CD4-positive, alpha-beta T cell (primary cell): ENCODE measurements around the gene MKI67. TPM values are rescaled to one million over a fixed set of nuclear protein-coding genes. Genes with fewer than 3 reads are reported as not detected.

Experiments
- ATAC-seq: fragments of 200-7000 bp; cut with Tn5 transposase; one replicate; pipeline ENCODE4 v1.10.0; 2022; ENCODE audit warnings: mild to moderate bottlenecking; ENCODE audit not compliant: poor library complexity
- CTCF ChIA-PET: fragments of 350-600 bp; sonication (Branson Sonifier 250); formaldehyde crosslinking; loops from one replicate; lab custom pipeline; 2021; ENCODE audit warnings: antibody characterized with exemption, inconsistent platforms; lab: Charles Lee
- POLR2A ChIA-PET: fragments of 350-600 bp; sonication (Branson Sonifier 250); formaldehyde crosslinking; loops from one replicate; lab custom pipeline; 2021; ENCODE audit warnings: antibody characterized with exemption, inconsistent platforms; lab: Charles Lee
- DNase-seq, 14 experiments: peaks; one replicate each; pipeline ENCODE4 v3.0.0-alpha.2; 2013 to 2020; ENCODE audit warnings: mixed read lengths in 2 of 14
- H3K27ac ChIP-seq, 2 donors: one replicate each; pipeline versions ENCODE4 v1.5.1 to v1.7.0; 2013; ENCODE audit warnings: low read length in 2 of 2, low read depth in 1 of 2, mild to moderate bottlenecking in 1 of 2
- H3K27me3 ChIP-seq, 2 experiments: 1 replicate in 1 of 2; 2 replicates in 1 of 2; pipeline versions ENCODE4 v1.6.1 to v1.7.0; 2013; ENCODE audit warnings: low read length in 2 of 2, control low read depth in 1 of 2, mild to moderate bottlenecking in 1 of 2, moderate library complexity in 1 of 2; ENCODE audit not compliant: insufficient read depth in 2 of 2, control insufficient read depth in 1 of 2
- H3K36me3 ChIP-seq: one replicate; pipeline ENCODE4 v1.6.1; 2013; ENCODE audit warnings: low read length, control low read depth; ENCODE audit not compliant: insufficient read depth
- H3K4me1 ChIP-seq: one replicate; pipeline ENCODE4 v1.6.1; 2013; ENCODE audit warnings: low read length, control low read depth; ENCODE audit not compliant: insufficient read depth
- H3K4me3 ChIP-seq: one replicate; pipeline ENCODE4 v1.5.1; 2013; ENCODE audit warnings: mild to moderate bottlenecking, low read length, moderate library complexity
- H3K9me3 ChIP-seq, 2 experiments: 1 replicate in 1 of 2; 2 replicates in 1 of 2; pipeline versions ENCODE4 v1.6.1 to v1.7.0; 2013; ENCODE audit warnings: low read length in 2 of 2, mild to moderate bottlenecking in 2 of 2, control low read depth in 1 of 2, moderate library complexity in 1 of 2; ENCODE audit not compliant: control insufficient read depth in 1 of 2, insufficient read depth in 1 of 2
- H3K27ac Mint-ChIP-seq: one replicate; pipeline ENCODE4 v1.8.0; 2020; ENCODE audit warnings: mixed read lengths
- H3K27me3 Mint-ChIP-seq: one replicate; pipeline ENCODE4 v1.8.0; 2021; ENCODE audit warnings: mixed read lengths
- H3K36me3 Mint-ChIP-seq: one replicate; pipeline ENCODE4 v1.8.0; 2021; ENCODE audit warnings: low read depth, mixed read lengths
- H3K4me1 Mint-ChIP-seq: one replicate; pipeline ENCODE4 v1.8.0; 2021; ENCODE audit warnings: low read depth, mixed read lengths
- H3K4me3 Mint-ChIP-seq: one replicate; pipeline ENCODE4 v1.8.0; 2020; ENCODE audit warnings: mild to moderate bottlenecking, mixed read lengths
- H3K9me3 Mint-ChIP-seq: one replicate; pipeline ENCODE4 v1.8.0; 2020; ENCODE audit warnings: mixed read lengths
- CTCF ChIP-seq: fragments of 200-600 bp; IDR thresholded peaks from one replicate; pipeline ENCODE4 v1.8.0; 2022; ENCODE audit warnings: antibody characterized with exemption, mild to moderate bottlenecking
- intact Hi-C, 2 experiments: fragments of 100-400 bp; cut with DNase I in 1 of 2; cut with micrococcal nuclease in 1 of 2; formaldehyde crosslinking; loops; one replicate each; pipeline versions ENCODE4 v1.15.1 to v1.9.0; 2023 to 2025; cut with DNase I, micrococcal nuclease
- total RNA-seq, 174 experiments: library from RNA in 2 of 174; stranded (reverse) in 2 of 174; gene quantifications; one replicate each; pipeline ENCODE4 v1.2.3 and lab custom pipeline; 2021 to 2026

Gene MKI67
- total RNA-seq, 2 experiments from 2014 or later = 0.92 to 1.2 TPM

- Mint-ChIP-seq H3K4me1 (peaks cover 5% of the 10 kb centered on the region), H3K36me3 (no peaks in the 10 kb centered on the region), H3K9me3 (no peaks in the 10 kb centered on the region), H3K27me3 (no peaks in the 10 kb centered on the region), H3K27ac (no peak overlapping the region), H3K4me3 (no peak overlapping the region)
- ATAC-seq (no peak), DNase-seq (no peak)
- H3K4me1 ChIP-seq = peaks cover 4% of the 10 kb centered on the region
- no peak for TF ChIP-seq CTCF
- H3K4me3 ChIP-seq = no peak overlapping the region
- no peaks in the 10 kb centered on the region for H3K9me3 ChIP-seq
- POLR2A ChIA-PET = no interaction called here
- CTCF ChIA-PET = no interaction called here
- no peaks in the 10 kb centered on the region for H3K27me3 ChIP-seq
- intact Hi-C loops = no loop called here
- H3K36me3 ChIP-seq = no peaks in the 10 kb centered on the region
- H3K27ac ChIP-seq = no peak overlapping the region
Observed at GRCh38 chr10:128109707-128110106, 16.5 kb downstream of the MKI67 start.

GRCh38 chr10:128105383-128105782, 20.8 kb downstream of the MKI67 start:
- no peak for TF ChIP-seq CTCF

GRCh38 chr10:128103229-128103714, 23.0 kb downstream of the MKI67 start:
- Histone ChIP-seq H3K27ac (peak overlapping the region in 1 of 2 donors; percentile 13), H3K4me3 (no peak overlapping the region), H3K27me3 (no peaks in the 10 kb centered on the region), H3K9me3 (no peaks in the 10 kb centered on the region), H3K36me3 (no peaks in the 10 kb centered on the region), H3K4me1 (peaks cover 28% of the 10 kb centered on the region)
- CTCF ChIA-PET = interaction anchor here (0.7 kb wide), 1 partner anchor 34 kb away, joined by 4 read pairs; no protein-coding TSS in a partner anchor
- peaks cover 38% of the 10 kb centered on the region for H3K4me1 Mint-ChIP-seq
- H3K9me3 Mint-ChIP-seq = no peaks in the 10 kb centered on the region
- H3K27ac Mint-ChIP-seq = peak overlapping the region; percentile 54
- peak; percentile 85 for ATAC-seq
- DNase-seq = peak in 9 of 14 experiments; percentile 17 to 76 (median 30)
- no peaks in the 10 kb centered on the region for H3K36me3 Mint-ChIP-seq
- intact Hi-C loops = no loop called here
- POLR2A ChIA-PET = interaction anchor here (1.1 to 1.7 kb wide), 2 partner anchors 20 to 22 kb away, joined by 5 read pairs; no protein-coding TSS in a partner anchor
- no peaks in the 10 kb centered on the region for H3K27me3 Mint-ChIP-seq
- H3K4me3 Mint-ChIP-seq = no peak overlapping the region
- no peak for TF ChIP-seq CTCF

More at GRCh38 chr10:128105383-128105782, 20.8 kb downstream of the MKI67 start:
- no peak overlapping the region for H3K4me3 Mint-ChIP-seq
- Histone ChIP-seq H3K4me3 (no peak overlapping the region), H3K27me3 (no peaks in the 10 kb centered on the region), H3K27ac (no peak overlapping the region), H3K4me1 (peaks cover 28% of the 10 kb centered on the region), H3K36me3 (no peaks in the 10 kb centered on the region), H3K9me3 (no peaks in the 10 kb centered on the region)
- ATAC-seq (no peak), DNase-seq (no peak)
- ChIA-PET POLR2A (no interaction called here), CTCF (no interaction called here)
- H3K9me3 Mint-ChIP-seq = no peaks in the 10 kb centered on the region
- H3K27me3 Mint-ChIP-seq = no peaks in the 10 kb centered on the region
- intact Hi-C loops = no loop called here
- no peaks in the 10 kb centered on the region for H3K36me3 Mint-ChIP-seq
- peaks cover 38% of the 10 kb centered on the region for H3K4me1 Mint-ChIP-seq
- no peak overlapping the region for H3K27ac Mint-ChIP-seq
